Prostate gland (tissue), 2 donors: ENCODE data around the gene RBM20.

Source experiments
- CTCF ChIP-seq, 4 experiments: fragments of 200-600 bp in 2 of 4; fragments of 450-650 bp in 2 of 4; sonication (generic) in 2 of 4; IDR thresholded peaks; 1 replicate in 3 of 4; 2 replicates in 1 of 4; pipeline ENCODE4 v1.5.1; 2016 to 2019; ENCODE audit warnings: antibody characterized with exemption in 4 of 4, mild to moderate bottlenecking in 2 of 4, moderate library complexity in 2 of 4
- POLR2A ChIP-seq: fragments of 450-650 bp; IDR thresholded peaks from one replicate; pipeline ENCODE4 v1.6.1; 2016; ENCODE audit warnings: antibody characterized with exemption, mild to moderate bottlenecking

- no peak for TF ChIP-seq CTCF (IDR thresholded peaks at IDR 0.05)
- TF ChIP-seq POLR2A: no peak
Measured at GRCh38 chr10:110643653-110644597, at the start of gene RBM20.
